ENCODE data around the gene GSDMA.
A peak's percentile ranks its signal among the peaks of the same experiment; 100 is the strongest.

The GSDMA gene

GRCh38 chr17:39980351-39981206 lies 17.8 kb downstream of the GSDMA start, which contains the start of gene PSMD3:
Gene PSMD3, plus strand, starts transcription at chr17:39980807. Its CDS starts 164 bp downstream, at chr17:39980971.
- peak within 1 kb of the TSS; percentile 99 for H3K4me3 ChIP-seq (ENCODE audit: low read depth, low read length)
- DNase-seq (ENCODE audit: low read depth), result peak; percentile 100
- TF ChIP-seq CTCF (conservative IDR thresholded peaks at IDR 0.05; ENCODE audit: low read depth, low read length), result peak; percentile 87

GRCh38 chr17:39981207-39981741 lies 18.5 kb downstream of the GSDMA start:
- no peak for TF ChIP-seq CTCF (conservative IDR thresholded peaks at IDR 0.05; ENCODE audit: low read depth, low read length)
- peak; percentile 13 for DNase-seq (ENCODE audit: low read depth)

GRCh38 chr17:39981766-39982375 lies 19.1 kb downstream of the GSDMA start:
- H3K4me3 ChIP-seq (ENCODE audit: low read depth, low read length), result peak overlapping the region; percentile 99
- peak; percentile 6 for DNase-seq (ENCODE audit: low read depth)
- no peak for TF ChIP-seq CTCF (conservative IDR thresholded peaks at IDR 0.05; ENCODE audit: low read depth, low read length)

More at GRCh38 chr17:39981207-39981741, 18.5 kb downstream of the GSDMA start:
- peak overlapping the region; percentile 99 for H3K4me3 ChIP-seq (ENCODE audit: low read depth, low read length)

GRCh38 chr17:39988206-39988810 lies 25.5 kb downstream of the GSDMA start:
- H3K4me3 ChIP-seq (ENCODE audit: low read depth, low read length), result no peak overlapping the region
- no peak for TF ChIP-seq CTCF (conservative IDR thresholded peaks at IDR 0.05; ENCODE audit: low read depth, low read length)
- no peak for DNase-seq (ENCODE audit: low read depth)

GRCh38 chr17:39994448-39994847 lies 31.6 kb downstream of the GSDMA start:
- no peak for DNase-seq (ENCODE audit: low read depth)

GRCh38 chr17:39995438-39995837 lies 32.6 kb downstream of the GSDMA start:
- TF ChIP-seq CTCF (conservative IDR thresholded peaks at IDR 0.05; ENCODE audit: low read depth, low read length), result no peak
- no peak for DNase-seq (ENCODE audit: low read depth)
- H3K4me3 ChIP-seq (ENCODE audit: low read depth, low read length), result no peak overlapping the region

More at GRCh38 chr17:39994448-39994847, 31.6 kb downstream of the GSDMA start:
- H3K4me3 ChIP-seq (ENCODE audit: low read depth, low read length), result no peak overlapping the region
- TF ChIP-seq CTCF (conservative IDR thresholded peaks at IDR 0.05; ENCODE audit: low read depth, low read length), result no peak
